ENCODE results near the gene FAM180B. TPM values are rescaled to one million over a fixed set of nuclear protein-coding genes. Genes with fewer than 3 reads are reported as not detected.

The FAM180B gene
- total and polyA plus RNA-seq, 2 of the 13 experiments (the other 11 are each of a cell fraction or from before 2014, with no cell fraction given), result 0.40 to 1.0 TPM

GRCh38 chr11:47552566-47553405, 33.7 kb upstream of the FAM180B start, which contains the start of gene CELF1 (continued):
- TF ChIP-seq ZNF547 (CRISPR knock-in tag; IDR thresholded peaks at IDR 0.05) (0 out of 2 replicates have a peak, but pooled peaks have one; percentile 30), ZFP82 (CRISPR knock-in tag; IDR thresholded peaks at IDR 0.05; ENCODE audit: borderline replicate concordance) (no peak; the same call in 1 of the 2 replicates), NR2F2 (IDR thresholded peaks at IDR 0.05; ENCODE audit: borderline replicate concordance, low read depth) (no peak), BRF2 (CRISPR knock-in tag; IDR thresholded peaks at IDR 0.05) (no peak), SP2 (CRISPR knock-in tag; IDR thresholded peaks at IDR 0.05) (no peak), RNF2 (conservative IDR thresholded peaks at IDR 0.05; ENCODE audit: low read depth) (no peak), ZNF770 (CRISPR knock-in tag; IDR thresholded peaks at IDR 0.05) (peak; percentile 63), IRX3 (CRISPR knock-in tag; IDR thresholded peaks at IDR 0.05; ENCODE audit: borderline replicate concordance, low read depth) (peak; percentile 64), ZNF350 (CRISPR knock-in tag; IDR thresholded peaks at IDR 0.05; ENCODE audit: borderline replicate concordance, low read depth) (peak; percentile 52; the same call in 1 of the 2 replicates), MLXIP (CRISPR knock-in tag; IDR thresholded peaks at IDR 0.05; ENCODE audit: borderline replicate concordance) (no peak; the same call in 1 of the 2 replicates), SALL1 (CRISPR knock-in tag; IDR thresholded peaks at IDR 0.05) (peak; percentile 82), HES4 (CRISPR knock-in tag; IDR thresholded peaks at IDR 0.05; ENCODE audit: borderline replicate concordance) (peak; percentile 74), ZFY (CRISPR knock-in tag; IDR thresholded peaks at IDR 0.05) (peak; percentile 88), SAP130 (CRISPR knock-in tag; IDR thresholded peaks at IDR 0.05; ENCODE audit: low read depth) (peak; percentile 86), TCF12 (IDR thresholded peaks at IDR 0.05) (no peak), TCF12 (CRISPR knock-in tag; IDR thresholded peaks at IDR 0.05) (peak; percentile 71), RAD21 (CRISPR knock-in tag; IDR thresholded peaks at IDR 0.05) (peak; percentile 63), HNF1A (IDR thresholded peaks at IDR 0.05; ENCODE audit: low read depth) (no peak), HNF1A (CRISPR knock-in tag; IDR thresholded peaks at IDR 0.05; ENCODE audit: borderline replicate concordance) (no peak)
